ENCODE results near the gene VWDE. TPM values are rescaled to one million over a fixed set of nuclear protein-coding genes. Genes with fewer than 3 reads are reported as not detected.
"Not testable (repeated sequence)": the region's sequence is repeated elsewhere in the genome, so short reads cannot be mapped to it uniquely, and the experiment has no call there.

Gene VWDE
- total and polyA plus RNA-seq, 2 donors (not counting 3 experiments of a cell fraction or from before 2014, with no cell fraction given): 0.11 to 0.17 TPM

DNA sequence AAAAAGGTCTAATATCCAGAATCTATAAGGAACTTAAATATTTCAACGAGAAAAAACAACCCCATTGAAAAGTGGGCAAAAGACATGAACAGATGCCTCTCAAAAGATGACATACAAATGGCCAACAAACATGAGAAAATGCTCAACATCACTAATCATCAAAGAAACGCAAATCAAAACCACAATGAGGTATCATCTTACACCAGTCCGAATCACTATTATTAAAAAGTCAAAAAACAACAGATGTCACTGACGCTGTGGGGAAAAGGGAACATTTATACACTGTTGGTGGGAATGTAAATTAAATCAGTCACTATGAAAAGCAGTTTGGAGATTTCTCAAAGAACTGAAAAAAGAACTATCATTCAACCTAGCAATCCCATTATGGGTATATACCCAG is 6.0 kb downstream of the VWDE start:
- Histone ChIP-seq H3K4me1 (ENCODE audit: control insufficient read depth, extremely low read depth, insufficient read depth, low read length) (no peaks in the 10 kb centered on the region), H3K9me1 (replicated peaks; ENCODE audit: control insufficient read depth, extremely low read depth, insufficient read depth, low read length) (no peaks in the 10 kb centered on the region), H3K9ac (replicated peaks; ENCODE audit: extremely low read depth, insufficient read depth, low read length) (no peak overlapping the region), H3K4me2 (ENCODE audit: insufficient read depth, low read length) (no peak overlapping the region), H3K27ac (ENCODE audit: insufficient read depth, low read depth, low read length) (no peak overlapping the region), H2AFZ (ENCODE audit: low read depth, low read length) (no peak overlapping the region), H3K4me3 (replicated peaks in 1 of 3; ENCODE audit: insufficient read depth in 1 of 3, low read depth in 1 of 3, low read length in 3 of 3) (no peak overlapping the region), H3K9me3 (replicated peaks; ENCODE audit: control insufficient read depth, insufficient read depth, low read length) (no peaks in the 10 kb centered on the region), H3K79me2 (ENCODE audit: control insufficient read depth, insufficient read depth, low read length) (no peaks in the 10 kb centered on the region), H4K20me1 (replicated peaks; ENCODE audit: control insufficient read depth, extremely low read depth, insufficient read depth, low read length) (no peaks in the 10 kb centered on the region), H3K27me3 (ENCODE audit: control insufficient read depth in 2 of 2, insufficient read depth in 2 of 2, low read length in 2 of 2) (peaks cover 2 to 16% of the 10 kb centered on the region in 2 experiments), H3K36me3 (ENCODE audit: control insufficient read depth in 2 of 2, extremely low read depth in 1 of 2, insufficient read depth in 2 of 2, low read length in 2 of 2) (no peaks in the 10 kb centered on the region)
- intact Hi-C loops (cut with micrococcal nuclease) (no loop called here), dilution Hi-C loops (cut with MboI; ENCODE audit: extremely low pct_ligation_motif_present, low sequenced_read_pairs) (no loop called here)
- CTCF ChIA-PET: no interaction called here
- BruUV-seq (replicated peaks): no TSS peak
- DNase-seq (ENCODE audit: low read depth, low spot score) (no peak), FAIRE-seq (no peak)
- POLR2A ChIA-PET: no interaction called here
- no peak for TF ChIP-seq JUN (IDR thresholded peaks at IDR 0.05; ENCODE audit: borderline replicate concordance, insufficient read depth, insufficient read length, low read depth)

DNA sequence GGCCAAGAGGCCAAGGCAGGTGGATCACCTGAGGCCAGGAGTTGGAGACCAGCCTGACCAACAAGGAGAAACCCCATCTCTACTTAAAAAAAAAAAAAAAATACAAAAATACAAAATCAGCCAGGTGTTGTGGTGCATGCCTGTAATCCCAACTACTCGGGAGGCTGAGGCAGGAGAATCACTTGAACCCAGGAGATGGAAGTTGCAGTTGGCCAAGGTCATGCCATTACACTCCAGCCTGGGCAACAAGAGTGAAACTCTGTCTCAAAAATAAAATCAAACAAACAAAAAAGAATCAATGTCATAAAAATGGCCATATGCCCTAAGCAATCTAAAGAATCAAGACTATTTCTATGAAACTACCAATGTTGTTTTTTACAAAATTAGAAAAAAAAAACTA is 7.0 kb downstream of the VWDE start:
- H3K9me1 ChIP-seq (replicated peaks; ENCODE audit: control insufficient read depth, extremely low read depth, insufficient read depth, low read length); H3K36me3 ChIP-seq (ENCODE audit: control insufficient read depth in 2 of 2, extremely low read depth in 1 of 2, insufficient read depth in 2 of 2, low read length in 2 of 2); H3K27ac ChIP-seq (ENCODE audit: insufficient read depth, low read depth, low read length); DNase-seq (ENCODE audit: low read depth, low spot score); H3K9ac ChIP-seq (replicated peaks; ENCODE audit: extremely low read depth, insufficient read depth, low read length); CTCF ChIA-PET; H4K20me1 ChIP-seq (replicated peaks; ENCODE audit: control insufficient read depth, extremely low read depth, insufficient read depth, low read length); POLR2A ChIA-PET; H3K4me2 ChIP-seq (ENCODE audit: insufficient read depth, low read length); intact Hi-C loops (cut with micrococcal nuclease); BruUV-seq (replicated peaks); H3K4me1 ChIP-seq (ENCODE audit: control insufficient read depth, extremely low read depth, insufficient read depth, low read length); H3K9me3 ChIP-seq (replicated peaks; ENCODE audit: control insufficient read depth, insufficient read depth, low read length); dilution Hi-C loops (cut with MboI; ENCODE audit: extremely low pct_ligation_motif_present, low sequenced_read_pairs); H2AFZ ChIP-seq (ENCODE audit: low read depth, low read length); FAIRE-seq; H3K79me2 ChIP-seq (ENCODE audit: control insufficient read depth, insufficient read depth, low read length); H3K27me3 ChIP-seq (ENCODE audit: control insufficient read depth in 2 of 2, insufficient read depth in 2 of 2, low read length in 2 of 2); H3K4me3 ChIP-seq (replicated peaks in 1 of 3; ENCODE audit: insufficient read depth in 1 of 3, low read depth in 1 of 3, low read length in 3 of 3): not testable (repeated sequence)
